Measurements from ENCODE around the gene MATN1.

MATN1 gene

GRCh38 chr1:30734106-30734505 is 10.7 kb upstream of the MATN1 start:
- no peak for TF ChIP-seq CTCF (IDR thresholded peaks at IDR 0.05; ENCODE audit: low read depth, low read length, missing control alignments)
- no peak overlapping the region for H3K4me3 ChIP-seq (ENCODE audit: low read depth, low read length)
- no peak for DNase-seq (ENCODE audit: low read depth)

GRCh38 chr1:30733493-30733892 is 10.1 kb upstream of the MATN1 start:
- TF ChIP-seq CTCF (IDR thresholded peaks at IDR 0.05; ENCODE audit: low read depth, low read length, missing control alignments): no peak
- DNase-seq (ENCODE audit: low read depth): no peak
- no peak overlapping the region for H3K4me3 ChIP-seq (ENCODE audit: low read depth, low read length)

GRCh38 chr1:30732277-30732996 is 9.1 kb upstream of the MATN1 start:
- DNase-seq (ENCODE audit: low read depth): no peak
- no peak for TF ChIP-seq CTCF (IDR thresholded peaks at IDR 0.05; ENCODE audit: low read depth, low read length, missing control alignments)

GRCh38 chr1:30731806-30732276 is 8.5 kb upstream of the MATN1 start:
- H3K4me3 ChIP-seq (ENCODE audit: low read depth, low read length): no peak overlapping the region
- no peak for DNase-seq (ENCODE audit: low read depth)
- no peak for TF ChIP-seq CTCF (IDR thresholded peaks at IDR 0.05; ENCODE audit: low read depth, low read length, missing control alignments)

More at GRCh38 chr1:30732277-30732996, 9.1 kb upstream of the MATN1 start:
- no peak overlapping the region for H3K4me3 ChIP-seq (ENCODE audit: low read depth, low read length)

GRCh38 chr1:30731109-30731805 is 7.9 kb upstream of the MATN1 start:
- no peak for DNase-seq (ENCODE audit: low read depth)
- no peak for TF ChIP-seq CTCF (IDR thresholded peaks at IDR 0.05; ENCODE audit: low read depth, low read length, missing control alignments)
- H3K4me3 ChIP-seq (ENCODE audit: low read depth, low read length): no peak overlapping the region

- no peak overlapping the region for H3K4me3 ChIP-seq (ENCODE audit: low read depth, low read length)
- no peak for TF ChIP-seq CTCF (IDR thresholded peaks at IDR 0.05; ENCODE audit: low read depth, low read length, missing control alignments)
These were observed 7.1 kb upstream of the MATN1 start for GRCh38 chr1:30730346-30731108.

More at GRCh38 chr1:30730346-30731108, 7.1 kb upstream of the MATN1 start:
- DNase-seq (ENCODE audit: low read depth): no peak
